Vagina (tissue), 2 donors: Measurements from ENCODE around the gene SERINC3. TPM values are rescaled to one million over a fixed set of nuclear protein-coding genes. Genes with fewer than 3 reads are reported as not detected.

Experiments
- DNase-seq, 2 donors: peaks; one replicate each; pipeline ENCODE4 v3.0.0-alpha.2; 2017; ENCODE audit errors: extremely low spot score in 2 of 2
- H3K27ac ChIP-seq: fragments of 200-600 bp; sonication (generic); one replicate; pipeline ENCODE4 v1.5.1; 2019
- H3K27me3 ChIP-seq: fragments of 200-600 bp; sonication (generic); one replicate; pipeline ENCODE4 v1.5.1; 2019
- H3K36me3 ChIP-seq, 2 donors: fragments of 200-600 bp; sonication (generic); one replicate each; pipeline ENCODE4 v1.5.1; 2017 to 2019
- H3K4me1 ChIP-seq: fragments of 200-600 bp; sonication (generic); one replicate; pipeline ENCODE4 v1.5.1; 2019
- H3K4me3 ChIP-seq, 2 donors: fragments of 200-600 bp; sonication (generic); 1 replicate in 1 of 2; 2 replicates in 1 of 2; pipeline ENCODE4 v1.5.1; 2016 to 2019
- H3K9me3 ChIP-seq: fragments of 200-600 bp; sonication (generic); one replicate; pipeline ENCODE4 v1.5.1; 2019
- POLR2A ChIP-seq, 2 donors: fragments of 450-650 bp; IDR thresholded peaks; one replicate each; pipeline ENCODE4 v1.6.1; 2017; ENCODE audit warnings: antibody characterized with exemption in 2 of 2, mild to moderate bottlenecking in 2 of 2, moderate library complexity in 2 of 2
- POLR2AphosphoS5 ChIP-seq, 2 donors: sonication (generic); formaldehyde crosslinking; IDR thresholded peaks; one replicate each; pipeline ENCODE4 v1.9.0; 2017; ENCODE audit warnings: antibody characterized with exemption in 2 of 2, mild to moderate bottlenecking in 2 of 2, low read depth in 1 of 2; ENCODE audit not compliant: insufficient read depth in 1 of 2
- intact Hi-C: fragments of 100-400 bp; cut with DNase I; formaldehyde crosslinking; loops from one replicate; pipeline ENCODE4 v1.15.1; 2023
- total RNA-seq: library from RNA; depleted of rRNA; stranded (reverse); fragments of >200 nt; gene quantifications from one replicate; pipeline ENCODE4 v1.2.3, GENCODE V29; 2016
- TF ChIP-seq, protein P1 (sequence below), 3 experiments: fragments of 450-650 bp in 2 of 3; fragments of 200-600 bp in 1 of 3; sonication (generic) in 1 of 3; IDR thresholded peaks; one replicate each; pipeline ENCODE4 v1.5.1; 2017 to 2019; ENCODE audit warnings: antibody characterized with exemption in 3 of 3, mild to moderate bottlenecking in 2 of 3, moderate library complexity in 2 of 3

The SERINC3 gene
- total RNA-seq, 1 donor from 2014 or later = 77.3 TPM

DNA sequence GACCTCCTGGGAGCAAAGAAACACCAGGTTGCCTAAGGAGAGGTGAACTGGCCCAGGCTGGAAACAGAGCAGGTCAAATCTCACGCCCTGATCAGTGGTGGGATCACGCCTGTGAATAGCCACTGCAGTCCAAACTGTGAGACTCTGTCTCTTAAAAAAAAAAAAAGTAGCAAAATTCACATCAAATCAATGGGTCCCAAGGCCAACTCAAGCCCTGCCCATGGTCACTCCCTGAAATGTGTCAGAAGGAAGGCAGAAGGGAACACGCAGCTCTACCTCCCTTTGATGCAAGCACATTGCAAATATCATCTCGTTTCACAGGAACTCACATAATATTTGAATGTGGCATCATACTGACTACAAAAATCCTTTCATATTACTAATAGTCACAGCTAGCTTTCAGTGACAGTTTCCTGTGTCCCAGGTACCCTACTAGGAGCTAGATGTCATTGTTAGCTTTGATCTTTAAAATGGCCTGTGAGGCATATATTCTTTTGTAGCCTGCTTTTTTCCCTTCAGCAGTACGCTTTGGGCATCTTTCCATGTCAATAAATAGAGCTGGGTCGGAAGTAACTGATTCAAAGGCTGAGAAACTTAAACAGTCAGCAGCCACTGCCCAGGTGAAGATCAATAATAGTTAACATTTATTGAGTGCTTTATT lies 60.6 kb downstream of the SERINC3 start:
- no peaks in the 10 kb centered on the region for H3K9me3 ChIP-seq
- no peak for DNase-seq
- intact Hi-C loops = no loop called here
- no peaks in the 10 kb centered on the region for H3K36me3 ChIP-seq
- H3K4me3 ChIP-seq = no peak overlapping the region
- H3K27me3 ChIP-seq = no peaks in the 10 kb centered on the region
- no peak overlapping the region for H3K27ac ChIP-seq
- no peaks in the 10 kb centered on the region for H3K4me1 ChIP-seq
- TF ChIP-seq POLR2AphosphoS5 (IDR thresholded peaks at IDR 0.05; ENCODE audit: insufficient read depth in 1 of 2, low read depth in 1 of 2) = no peak
- TF ChIP-seq POLR2A (IDR thresholded peaks at IDR 0.05) = no peak
- TF ChIP-seq, protein P1, sequence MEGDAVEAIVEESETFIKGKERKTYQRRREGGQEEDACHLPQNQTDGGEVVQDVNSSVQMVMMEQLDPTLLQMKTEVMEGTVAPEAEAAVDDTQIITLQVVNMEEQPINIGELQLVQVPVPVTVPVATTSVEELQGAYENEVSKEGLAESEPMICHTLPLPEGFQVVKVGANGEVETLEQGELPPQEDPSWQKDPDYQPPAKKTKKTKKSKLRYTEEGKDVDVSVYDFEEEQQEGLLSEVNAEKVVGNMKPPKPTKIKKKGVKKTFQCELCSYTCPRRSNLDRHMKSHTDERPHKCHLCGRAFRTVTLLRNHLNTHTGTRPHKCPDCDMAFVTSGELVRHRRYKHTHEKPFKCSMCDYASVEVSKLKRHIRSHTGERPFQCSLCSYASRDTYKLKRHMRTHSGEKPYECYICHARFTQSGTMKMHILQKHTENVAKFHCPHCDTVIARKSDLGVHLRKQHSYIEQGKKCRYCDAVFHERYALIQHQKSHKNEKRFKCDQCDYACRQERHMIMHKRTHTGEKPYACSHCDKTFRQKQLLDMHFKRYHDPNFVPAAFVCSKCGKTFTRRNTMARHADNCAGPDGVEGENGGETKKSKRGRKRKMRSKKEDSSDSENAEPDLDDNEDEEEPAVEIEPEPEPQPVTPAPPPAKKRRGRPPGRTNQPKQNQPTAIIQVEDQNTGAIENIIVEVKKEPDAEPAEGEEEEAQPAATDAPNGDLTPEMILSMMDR (IDR thresholded peaks at IDR 0.05) = no peak

DNA sequence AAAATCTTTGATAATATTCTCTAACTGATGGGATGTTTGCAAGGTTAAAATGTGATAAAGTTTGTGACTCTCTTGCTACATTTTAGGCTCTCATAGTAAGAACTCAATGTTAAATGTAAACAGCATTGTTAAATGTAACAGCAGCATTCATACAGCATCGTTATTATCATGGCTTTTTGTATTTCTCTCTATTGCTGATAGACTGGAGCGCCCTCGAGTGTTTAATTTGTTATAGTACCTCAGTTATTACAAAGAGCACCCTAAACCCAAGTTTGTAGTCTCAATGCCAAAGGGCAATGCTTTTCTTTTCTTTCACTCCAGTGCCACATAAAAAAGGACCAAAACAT lies 61.1 kb downstream of the SERINC3 start:
- H3K36me3 ChIP-seq = no peaks in the 10 kb centered on the region
- H3K4me3 ChIP-seq = no peak overlapping the region
- intact Hi-C loops = no loop called here
- no peak overlapping the region for H3K27ac ChIP-seq
- no peaks in the 10 kb centered on the region for H3K4me1 ChIP-seq
- DNase-seq = no peak
- no peaks in the 10 kb centered on the region for H3K27me3 ChIP-seq
- no peaks in the 10 kb centered on the region for H3K9me3 ChIP-seq
- TF ChIP-seq, protein P1 (IDR thresholded peaks at IDR 0.05) = peak in 2 of 3 experiments; percentile 13 to 17
- no peak for TF ChIP-seq POLR2A (IDR thresholded peaks at IDR 0.05)

DNA sequence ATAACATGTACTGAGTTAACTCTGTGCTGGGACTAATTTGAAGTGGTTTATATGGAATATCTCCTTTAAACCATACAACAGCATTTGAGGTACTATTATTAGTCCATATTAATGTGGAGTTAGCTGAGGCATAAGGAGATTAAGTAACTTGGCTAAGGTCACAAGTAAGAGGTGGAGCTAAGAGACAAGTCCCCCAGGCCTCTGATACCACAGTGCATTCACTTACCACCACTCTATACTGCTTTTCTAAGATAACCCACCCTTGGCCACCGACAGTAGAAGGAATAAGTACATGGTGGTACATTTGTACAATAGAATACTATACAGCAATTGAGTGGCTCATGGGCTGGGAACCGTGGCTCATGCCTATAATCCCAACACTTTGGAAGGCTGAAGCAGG lies 62.6 kb downstream of the SERINC3 start:
- TF ChIP-seq POLR2AphosphoS5 (IDR thresholded peaks at IDR 0.05; ENCODE audit: insufficient read depth in 1 of 2, low read depth in 1 of 2) (no peak), POLR2A (IDR thresholded peaks at IDR 0.05) (no peak)
- TF ChIP-seq, protein P1 (IDR thresholded peaks at IDR 0.05) = no peak
- H3K4me3 ChIP-seq = no peak overlapping the region
- H3K9me3 ChIP-seq = no peaks in the 10 kb centered on the region
- H3K36me3 ChIP-seq = no peaks in the 10 kb centered on the region
- no peak overlapping the region for H3K27ac ChIP-seq
- no peaks in the 10 kb centered on the region for H3K4me1 ChIP-seq
- H3K27me3 ChIP-seq = no peaks in the 10 kb centered on the region
- intact Hi-C loops = no loop called here
- no peak for DNase-seq

DNA sequence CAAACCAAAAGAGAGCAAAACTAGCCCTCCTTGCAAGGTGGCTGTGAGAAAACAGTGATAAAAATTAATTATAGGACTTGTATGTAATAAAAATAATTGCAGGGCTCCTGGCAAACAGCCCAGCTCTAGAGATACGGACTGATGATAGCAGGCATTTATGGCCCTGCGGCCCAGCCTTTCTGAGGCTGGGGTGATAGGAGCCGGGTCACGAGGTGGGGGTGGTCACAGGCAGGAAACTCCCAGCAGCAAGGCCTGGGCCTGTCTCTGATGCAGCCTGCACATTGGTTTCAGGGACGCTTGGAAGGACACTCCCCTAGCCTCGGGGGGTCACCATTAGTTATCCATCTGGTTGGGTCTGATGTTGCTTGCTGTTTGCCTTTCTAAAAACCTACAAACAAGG lies 64.9 kb downstream of the SERINC3 start:
- Histone ChIP-seq H3K27ac (no peak overlapping the region), H3K9me3 (no peaks in the 10 kb centered on the region), H3K4me3 (no peak overlapping the region), H3K27me3 (no peaks in the 10 kb centered on the region), H3K36me3 (no peaks in the 10 kb centered on the region), H3K4me1 (no peaks in the 10 kb centered on the region)
- intact Hi-C loops = no loop called here
- no peak for DNase-seq
- no peak for TF ChIP-seq POLR2A (IDR thresholded peaks at IDR 0.05)
- no peak for TF ChIP-seq POLR2AphosphoS5 (IDR thresholded peaks at IDR 0.05; ENCODE audit: insufficient read depth in 1 of 2, low read depth in 1 of 2)
- TF ChIP-seq, protein P1 (IDR thresholded peaks at IDR 0.05) = no peak

DNA sequence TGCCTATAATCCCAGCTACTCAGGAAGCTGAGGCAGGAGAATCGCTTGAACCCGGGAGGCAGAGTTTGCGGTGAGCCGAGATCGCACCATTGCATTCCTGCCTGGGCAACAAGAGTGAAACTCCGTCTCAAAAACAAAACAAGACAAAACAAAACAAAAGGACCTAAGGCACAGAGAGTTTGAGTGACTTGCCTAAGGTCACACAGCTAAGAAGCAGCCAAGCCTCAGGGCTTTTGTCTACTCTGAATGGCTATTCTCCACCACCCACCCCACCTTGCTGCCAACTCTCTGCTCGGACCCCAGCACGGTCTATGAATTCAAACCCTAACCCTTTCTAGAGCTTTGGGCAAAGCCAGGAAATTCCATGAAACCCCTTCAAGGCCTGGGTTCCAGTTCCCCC lies 65.3 kb downstream of the SERINC3 start:
- no peak for DNase-seq
- H3K27me3 ChIP-seq = no peaks in the 10 kb centered on the region
- H3K9me3 ChIP-seq = no peaks in the 10 kb centered on the region
- intact Hi-C loops = no loop called here
- no peak overlapping the region for H3K27ac ChIP-seq
- no peaks in the 10 kb centered on the region for H3K4me1 ChIP-seq
- no peaks in the 10 kb centered on the region for H3K36me3 ChIP-seq
- H3K4me3 ChIP-seq = no peak overlapping the region
- no peak for TF ChIP-seq POLR2A (IDR thresholded peaks at IDR 0.05)
- TF ChIP-seq, protein P1 (IDR thresholded peaks at IDR 0.05) = no peak
